Stimulated activated CD4-positive, alpha-beta T cell treated with anti-CD3 and anti-CD28 coated beads, Interleukin-15, amount 100 ng/mL, for 1 hour (primary cell): Measurements from ENCODE around the gene KYNU.

Source experiments
- DNase-seq, 2 donors: peaks; one replicate each; pipeline ENCODE4 v3.0.0-alpha.2; 2020; ENCODE audit warnings: low read depth in 1 of 2, low spot score in 1 of 2

Gene KYNU

DNA sequence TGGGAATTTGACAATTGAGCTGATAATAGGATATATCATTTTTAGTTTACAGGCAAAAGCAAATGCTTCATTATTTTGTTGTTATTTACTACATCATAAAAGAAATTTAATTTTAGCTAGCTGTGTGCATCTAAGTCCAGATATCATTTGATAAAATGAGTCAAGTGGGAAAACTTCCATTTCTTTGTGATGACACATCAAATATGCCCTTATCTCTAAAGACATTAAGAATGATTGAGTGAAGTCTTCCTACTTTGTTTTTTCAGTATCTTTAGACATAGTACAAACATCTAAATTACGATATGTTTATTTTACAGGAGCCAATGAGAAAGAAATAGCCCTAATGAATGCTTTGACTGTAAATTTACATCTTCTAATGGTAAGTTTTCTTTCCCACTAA is 77.0 kb downstream of the KYNU start:
- DNase-seq: no peak

DNA sequence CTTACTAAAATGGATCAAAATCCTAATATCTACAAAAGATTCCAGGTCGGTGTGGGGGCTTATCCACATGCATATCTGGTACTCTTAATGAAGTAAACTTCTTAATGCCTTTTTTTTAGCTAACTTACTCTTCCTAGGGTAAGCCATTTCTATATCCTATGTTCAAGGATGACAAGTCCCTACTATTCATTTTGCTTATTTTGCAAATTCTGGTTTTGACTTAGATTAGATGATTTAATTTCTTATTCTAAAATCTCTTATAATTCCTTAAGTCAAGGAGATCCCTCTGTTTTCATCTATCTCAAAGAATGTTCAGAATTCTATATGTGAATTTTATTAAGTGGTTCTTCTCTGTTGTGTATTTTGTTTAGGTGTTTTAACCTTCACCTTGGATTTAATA is 79.7 kb downstream of the KYNU start:
- DNase-seq: no peak

DNA sequence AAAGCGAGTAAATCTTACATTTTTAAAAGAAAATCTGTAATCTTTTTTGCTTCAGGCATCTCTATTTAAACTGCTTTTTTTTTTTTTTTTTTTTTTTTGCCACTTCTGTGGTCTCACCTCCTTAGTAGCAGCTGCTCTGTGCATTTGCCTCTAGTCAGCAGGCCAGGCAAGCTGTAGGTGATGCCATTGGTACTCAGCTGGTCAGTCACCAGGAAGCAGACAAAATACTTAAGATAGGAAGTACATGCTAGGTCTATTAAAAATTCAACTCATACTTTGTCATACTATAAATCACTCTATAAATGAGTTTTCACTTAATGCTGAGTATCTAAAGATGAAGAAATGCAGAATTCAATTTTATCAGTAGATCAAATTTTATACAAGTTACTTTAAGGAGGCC is 83.7 kb downstream of the KYNU start:
- no peak for DNase-seq

DNA sequence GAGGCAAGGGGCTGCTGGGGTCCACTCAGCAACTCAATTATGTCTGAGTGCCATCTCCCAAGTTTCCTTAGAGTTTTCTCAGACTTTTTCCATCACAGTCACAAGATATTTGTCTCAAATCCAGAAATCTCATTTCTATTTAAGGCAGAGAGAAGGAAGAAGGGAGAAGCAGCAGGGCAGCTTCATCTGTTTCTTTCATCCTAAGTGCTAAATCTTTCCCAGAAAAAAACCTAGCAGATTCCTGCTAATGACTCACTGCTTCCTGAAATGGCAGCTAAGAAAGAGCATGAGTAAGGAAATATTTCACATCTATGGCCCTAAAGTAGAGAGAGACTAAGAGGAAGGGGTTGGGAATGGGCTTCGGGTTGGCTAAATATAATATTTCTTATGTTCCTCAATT is 88.0 kb downstream of the KYNU start:
- no peak for DNase-seq

DNA sequence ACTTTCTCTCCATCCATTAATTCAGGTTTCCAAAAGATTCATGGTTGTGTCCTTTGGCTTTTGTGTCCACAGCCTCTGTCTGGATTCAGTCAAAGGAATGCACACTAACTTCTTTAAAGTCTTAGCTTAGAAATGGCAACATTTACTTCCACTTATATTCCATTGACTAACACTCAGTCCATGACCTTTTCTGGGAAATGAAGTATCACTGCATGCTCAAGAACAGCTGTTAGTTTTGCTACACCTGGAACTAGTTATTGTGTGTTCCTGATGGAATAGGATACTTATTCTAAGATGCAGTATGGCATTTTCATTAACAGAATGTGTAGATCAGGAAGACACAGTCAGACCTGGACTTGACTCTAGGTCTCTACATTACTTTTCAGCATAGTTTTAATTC is 88.8 kb downstream of the KYNU start:
- no peak for DNase-seq

DNA sequence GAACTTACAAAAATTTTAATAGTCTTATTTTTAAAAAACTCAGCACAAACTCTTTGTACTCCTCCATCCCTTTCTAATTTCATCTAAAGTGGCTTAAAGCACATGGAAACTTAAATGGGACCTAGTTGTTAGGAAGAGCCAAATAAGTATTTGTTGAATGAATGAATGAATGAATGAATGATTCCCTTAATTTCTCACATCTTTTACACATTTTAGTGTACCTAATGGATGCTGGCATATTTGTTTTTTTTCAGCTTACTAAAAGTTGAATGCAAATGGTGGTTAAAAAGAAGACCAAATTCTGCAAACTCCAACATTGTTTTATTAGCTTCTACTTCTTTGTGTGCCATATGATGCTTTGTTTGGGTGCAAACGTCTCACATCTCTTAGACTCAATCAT is 89.6 kb downstream of the KYNU start:
- no peak for DNase-seq

DNA sequence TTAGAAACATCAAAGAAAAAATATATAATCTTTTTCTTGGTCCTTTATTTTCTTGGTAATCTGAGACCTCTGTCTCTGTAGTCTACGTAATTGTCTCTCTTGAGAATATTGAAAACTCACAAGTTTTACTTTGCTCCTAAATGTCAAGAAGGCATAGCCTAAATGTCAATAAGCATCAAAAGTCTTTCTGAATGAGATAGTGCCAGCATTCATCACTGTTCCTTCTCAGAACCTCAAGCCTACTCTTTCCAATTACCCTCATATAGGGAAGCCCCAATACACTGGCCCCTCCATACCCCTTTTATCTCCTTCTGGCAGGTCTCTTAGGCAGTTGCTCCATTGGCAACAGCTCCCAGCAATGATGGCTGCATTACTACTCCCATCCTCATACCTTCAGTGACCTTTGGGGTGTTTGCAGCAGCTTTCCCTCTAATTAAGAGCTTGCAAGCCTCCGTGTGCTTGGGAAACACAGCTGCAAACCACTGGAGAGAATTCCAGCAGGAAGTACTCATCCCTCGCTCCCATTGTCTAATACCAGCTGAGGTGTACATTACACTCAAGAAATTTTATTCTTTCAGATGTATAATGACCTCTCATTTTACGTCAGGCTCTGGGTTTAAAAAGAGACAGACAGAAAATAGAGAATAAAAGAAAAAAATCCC is 95.8 kb downstream of the KYNU start:
- DNase-seq: no peak

DNA sequence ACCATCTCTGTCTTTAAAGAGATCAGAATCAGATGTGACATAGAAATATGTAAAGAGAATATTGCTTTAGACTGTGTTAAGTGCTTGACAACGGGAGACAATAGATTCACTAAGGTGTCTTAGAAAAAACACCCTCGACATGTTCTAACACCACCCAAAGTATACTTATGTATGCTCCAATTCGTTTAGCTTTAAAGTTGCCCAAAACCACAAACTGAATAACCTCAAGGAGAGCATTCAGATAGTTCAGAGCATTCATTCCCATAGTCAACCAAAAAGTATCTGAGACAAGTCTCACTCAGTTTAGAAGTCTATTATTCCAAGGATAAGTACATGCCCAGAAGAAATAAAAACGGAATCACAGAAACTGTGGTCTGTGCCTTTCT is 96.4 kb downstream of the KYNU start:
- DNase-seq: no peak

DNA sequence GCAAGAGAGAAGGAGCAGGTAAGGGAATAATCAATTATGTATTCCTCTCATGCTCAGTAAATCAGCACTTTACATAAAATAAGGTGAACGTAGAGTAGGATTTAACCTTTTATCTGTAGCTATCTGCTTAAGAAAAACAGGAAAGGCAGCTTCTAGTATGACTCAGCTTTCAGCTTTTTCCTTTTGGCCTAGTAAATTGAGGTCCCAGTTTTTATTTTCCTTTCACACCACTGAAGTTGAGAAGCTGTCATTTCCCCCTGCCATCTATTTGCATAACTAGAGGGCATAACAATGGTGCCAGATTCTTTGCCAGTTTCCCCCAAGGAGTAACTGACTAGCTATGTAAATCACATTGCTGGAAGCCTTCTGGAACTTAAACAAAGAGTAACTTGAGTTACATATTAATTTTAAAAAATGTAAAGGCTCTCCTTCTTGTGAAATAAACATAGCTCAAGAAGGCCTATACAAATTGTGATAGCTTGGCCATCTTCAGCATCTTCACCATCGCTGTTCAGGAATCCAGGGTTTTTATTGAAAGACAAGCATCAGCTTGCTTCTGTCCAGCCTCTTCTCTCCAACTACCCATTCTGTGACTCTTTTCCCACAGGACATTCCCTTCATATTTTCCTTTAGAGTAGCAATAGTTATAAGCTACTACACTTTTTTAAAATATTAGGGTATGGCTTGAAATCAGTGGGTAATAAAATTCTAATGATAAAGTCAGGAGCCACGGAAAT is 97.0 kb downstream of the KYNU start:
- DNase-seq: no peak

DNA sequence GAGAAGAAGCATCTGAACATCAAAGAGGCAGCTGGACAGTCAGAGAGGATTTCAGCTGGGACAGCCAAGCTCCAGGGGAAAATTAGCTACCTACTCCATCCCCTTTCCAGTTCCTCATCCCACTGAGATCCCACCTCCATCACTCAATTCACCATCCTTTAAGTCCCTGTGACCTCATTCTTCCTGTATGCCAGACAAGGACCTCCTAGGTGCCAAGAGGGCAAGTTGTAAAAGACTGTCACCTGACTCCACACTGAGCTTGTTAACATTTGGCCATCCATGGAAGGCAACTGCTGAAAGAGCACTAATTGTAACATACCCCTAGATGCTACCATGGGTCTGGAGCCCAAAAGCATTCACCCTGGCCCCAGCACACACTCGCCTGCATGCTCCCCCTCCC is 97.8 kb downstream of the KYNU start:
- DNase-seq: no peak

DNA sequence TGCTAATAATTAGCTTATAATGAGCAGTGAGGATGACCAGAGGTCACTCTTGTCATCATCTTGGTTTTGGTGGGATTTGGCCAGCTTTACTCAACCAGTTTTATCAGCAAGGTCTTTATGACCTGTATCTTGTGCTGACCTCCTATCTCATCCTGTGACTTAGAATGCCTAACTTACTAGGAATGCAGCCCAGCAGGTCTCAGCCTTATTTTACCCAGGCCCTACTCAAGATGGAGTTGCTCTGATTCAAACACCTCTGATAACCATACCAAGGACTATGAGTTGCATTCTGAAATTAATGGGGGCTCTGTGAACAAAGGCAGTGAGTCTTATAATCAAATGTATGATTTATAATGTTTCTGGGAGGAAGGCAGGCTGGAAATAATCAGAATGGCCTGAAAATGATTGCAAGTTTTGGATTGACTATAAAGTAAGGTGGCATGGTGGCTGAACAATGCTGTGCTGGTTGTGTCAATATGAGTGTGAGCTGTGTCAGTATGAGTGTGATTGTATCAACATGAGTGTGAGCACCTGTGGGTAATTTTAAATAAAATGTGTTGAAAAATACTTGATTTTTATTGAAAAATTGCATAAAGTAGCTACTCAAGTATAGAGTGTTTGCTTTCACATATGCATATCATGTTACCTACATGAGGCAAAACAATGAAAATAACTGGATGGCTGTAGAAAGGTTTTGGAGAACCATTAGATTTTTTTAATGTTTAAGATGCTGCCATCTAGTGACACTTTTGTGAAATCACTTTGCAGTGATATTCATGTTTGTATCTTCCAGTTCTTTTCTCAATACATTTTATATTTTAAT is 103.0 kb downstream of the KYNU start:
- no peak for DNase-seq

DNA sequence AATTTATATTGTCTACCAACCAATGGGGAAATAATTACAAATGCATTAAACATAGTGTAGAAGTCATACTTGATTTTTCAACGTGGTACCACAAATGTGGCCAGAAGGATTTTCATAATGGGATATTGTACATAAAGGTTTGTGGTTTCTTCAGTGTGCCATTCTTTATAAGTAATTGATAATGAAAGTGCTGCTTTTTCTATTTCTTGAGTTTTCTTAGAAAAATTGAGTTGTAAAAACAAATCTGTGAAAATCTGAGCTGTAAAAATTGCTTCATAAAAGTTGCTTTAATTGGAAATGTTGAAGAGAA is 103.6 kb downstream of the KYNU start:
- no peak for DNase-seq

DNA sequence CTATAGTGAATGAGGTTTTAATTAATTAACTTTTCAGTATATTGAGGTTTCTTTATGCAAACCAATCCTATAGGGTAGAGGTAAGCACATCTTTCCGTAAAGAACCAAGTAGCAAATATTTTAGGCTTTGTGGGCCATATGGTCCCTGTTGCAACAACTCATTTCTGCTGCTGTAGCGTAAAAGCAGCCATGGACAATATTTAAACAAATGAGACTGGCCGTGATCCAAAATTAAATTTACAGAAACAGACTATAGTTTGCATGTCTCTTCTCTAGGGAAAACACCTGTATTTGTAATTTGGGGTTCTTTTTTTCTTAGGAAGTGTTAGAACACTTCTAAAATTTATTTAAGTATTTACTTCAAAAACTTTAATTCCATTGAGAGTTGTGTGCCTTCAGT is 104.3 kb downstream of the KYNU start:
- DNase-seq: no peak

DNA sequence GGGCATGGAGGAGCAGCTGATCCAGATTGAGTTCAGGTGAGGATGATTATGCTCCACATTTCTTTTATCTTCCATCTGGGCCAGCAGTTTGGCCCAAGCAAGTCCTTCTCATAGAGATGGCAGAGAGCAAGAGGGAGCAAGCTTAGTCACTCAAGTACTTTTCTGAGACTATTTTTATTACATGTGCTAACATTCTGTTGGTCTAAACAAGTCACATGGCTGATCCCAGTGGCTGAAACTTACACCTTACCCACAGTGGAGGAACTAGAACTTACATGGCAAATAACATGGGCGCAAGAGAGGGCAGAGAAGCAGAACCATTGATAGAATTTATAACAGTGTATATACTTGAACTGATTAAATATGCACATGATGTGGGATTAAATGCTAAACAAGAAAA is 105.7 kb downstream of the KYNU start:
- DNase-seq: no peak

DNA sequence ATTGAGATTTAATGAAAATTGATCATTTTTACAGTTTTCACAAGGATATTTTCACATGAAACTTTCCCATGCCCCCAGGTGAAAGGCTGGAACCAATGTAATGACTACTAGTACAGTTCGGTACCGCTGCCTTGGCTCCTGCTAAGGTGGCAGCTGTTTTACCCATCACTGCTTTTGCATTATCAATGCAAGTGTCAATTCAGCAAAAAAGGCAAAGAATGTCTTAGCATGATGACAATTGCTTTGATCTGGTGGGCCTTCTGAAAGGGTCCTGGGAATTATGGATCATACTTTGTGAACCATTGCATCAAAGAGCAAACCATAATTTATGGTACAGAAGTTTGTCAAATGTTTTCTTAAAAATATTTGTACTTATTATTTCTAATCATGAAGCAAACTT is 107.2 kb downstream of the KYNU start:
- DNase-seq: no peak

DNA sequence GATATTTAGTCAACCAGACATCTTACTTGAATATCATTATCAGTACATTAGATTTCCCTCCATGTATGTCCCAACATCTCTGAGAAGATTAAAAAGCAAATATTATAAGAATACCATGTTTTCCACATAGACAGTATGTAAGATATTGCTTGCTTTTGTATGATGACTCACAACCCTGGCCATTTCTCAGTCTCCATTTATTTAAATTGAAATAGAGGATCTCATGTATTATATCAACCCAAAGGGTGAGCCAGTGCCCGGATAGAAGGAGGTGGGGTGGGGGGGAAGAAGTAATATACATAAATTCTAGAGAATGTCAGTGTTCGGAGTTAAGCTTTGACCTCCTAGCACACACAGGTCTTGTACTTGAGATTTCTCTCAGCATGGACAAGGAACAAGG is 109.6 kb downstream of the KYNU start:
- DNase-seq: no peak

DNA sequence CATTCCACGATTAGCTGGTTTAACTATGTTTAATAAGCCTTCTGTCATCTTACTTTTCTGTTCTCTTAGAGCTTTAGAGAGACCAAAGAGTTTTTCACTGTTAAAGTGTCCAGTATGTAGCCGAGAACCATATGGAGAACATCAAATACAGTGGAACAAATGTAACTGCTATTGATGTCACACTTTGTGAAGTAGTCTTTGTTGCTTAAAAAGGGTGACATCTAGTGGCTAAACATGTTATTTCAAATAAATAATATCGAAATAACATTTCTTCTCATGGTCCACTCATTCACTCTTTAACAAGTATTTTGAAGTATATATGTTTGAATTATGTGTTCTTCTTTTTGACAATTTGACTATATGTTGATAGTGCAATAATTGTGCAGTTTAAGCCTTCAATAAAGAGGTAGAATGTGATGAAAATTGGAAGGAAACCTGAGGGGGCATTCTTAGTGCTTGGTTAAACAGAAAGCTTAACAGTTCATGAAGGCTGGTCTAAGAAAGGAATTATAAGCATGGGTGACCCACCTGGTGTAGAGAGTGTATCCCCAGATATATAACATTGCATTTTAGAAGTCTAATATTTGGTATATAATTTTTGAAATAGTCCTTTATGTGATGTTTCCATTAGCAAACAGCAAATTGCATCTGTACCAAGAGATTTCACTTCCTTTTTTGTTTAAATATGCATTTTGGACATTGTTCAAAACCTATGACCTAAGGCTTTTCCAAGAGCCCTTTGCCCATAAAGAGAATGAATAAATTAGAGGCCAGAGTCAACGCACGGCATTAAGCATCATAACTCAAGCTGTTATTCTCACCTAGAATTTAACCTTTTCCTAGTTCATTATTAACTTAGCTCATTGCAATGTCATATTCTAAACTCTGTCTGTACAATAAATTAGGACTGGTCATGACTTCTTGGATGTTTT is 112.1 kb downstream of the KYNU start:
- DNase-seq: no peak

DNA sequence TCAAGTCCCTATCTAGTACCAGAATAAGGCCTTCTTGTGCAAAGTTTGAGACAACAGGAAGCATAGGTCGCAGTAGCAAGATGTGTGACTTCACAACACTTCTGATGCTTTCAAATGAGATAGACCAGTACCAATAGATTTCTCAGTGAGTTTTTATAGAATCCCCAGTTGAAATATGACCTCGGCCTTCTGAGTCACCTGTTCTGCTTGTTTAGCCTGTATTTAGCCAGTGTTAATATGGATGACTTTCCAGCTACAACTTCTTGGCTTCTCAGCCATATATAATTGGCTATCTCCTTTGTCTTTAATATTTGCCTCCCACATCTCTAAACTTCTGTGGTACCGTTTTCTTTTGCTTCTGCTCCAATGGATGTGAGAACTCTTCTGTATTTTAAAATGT is 113.8 kb downstream of the KYNU start:
- no peak for DNase-seq

DNA sequence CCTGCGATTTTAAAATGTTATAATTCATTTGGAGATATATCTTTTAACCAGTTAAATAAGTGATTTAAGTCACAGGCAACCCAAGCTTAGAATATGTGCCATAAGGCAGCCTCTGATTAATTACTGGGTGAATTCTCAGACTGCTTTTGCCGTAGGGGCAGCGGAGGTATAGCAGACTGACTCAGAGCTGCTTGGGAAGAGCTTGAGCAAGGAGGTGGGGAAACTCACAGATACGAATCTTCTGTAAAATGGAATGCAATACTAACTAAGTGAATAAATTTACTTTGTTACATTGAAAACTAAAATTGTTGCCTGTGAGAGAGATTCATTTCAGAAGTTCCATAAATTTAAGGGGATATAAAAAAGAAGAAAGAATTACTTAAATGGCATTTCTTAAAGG is 115.4 kb downstream of the KYNU start:
- no peak for DNase-seq

DNA sequence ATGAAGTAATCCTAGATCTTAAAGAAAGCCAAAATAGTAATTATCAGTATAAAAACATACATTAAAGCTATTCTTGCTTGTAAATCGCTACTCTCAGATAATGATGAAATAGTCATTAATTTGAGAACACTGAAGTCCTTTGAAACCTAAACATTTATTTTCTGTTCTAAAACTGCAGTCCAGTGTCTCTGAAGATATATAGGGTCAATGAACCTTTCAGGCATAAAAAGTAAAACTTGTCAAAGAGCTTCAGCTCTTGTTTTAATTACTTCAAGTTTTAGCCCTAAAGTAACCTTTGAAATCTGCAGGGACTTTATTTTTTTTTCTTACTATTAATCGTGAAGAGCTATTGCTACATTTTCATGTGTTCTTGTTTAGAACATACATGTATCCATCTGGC is 116.3 kb downstream of the KYNU start:
- no peak for DNase-seq

DNA sequence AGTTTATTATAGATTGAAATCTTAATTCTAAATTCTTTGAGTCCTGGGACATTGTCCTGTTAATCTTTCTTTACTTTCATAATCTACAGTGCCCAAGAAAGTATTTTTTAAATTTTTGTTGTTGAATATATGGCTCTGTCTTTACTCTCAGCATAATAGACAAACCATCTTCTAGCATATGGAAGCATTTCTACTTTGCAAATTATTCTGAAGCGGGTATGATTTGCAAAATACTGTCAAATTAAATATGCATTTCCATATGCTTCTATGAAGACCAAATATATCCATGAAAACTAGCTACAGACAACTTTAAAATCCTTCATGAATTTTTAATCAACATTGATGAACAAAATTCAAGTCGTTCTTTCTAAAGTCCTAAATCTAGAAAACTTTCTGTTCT is 117.2 kb downstream of the KYNU start:
- DNase-seq: no peak
